Measurements from ENCODE around the gene GGACT.

The GGACT gene

DNA sequence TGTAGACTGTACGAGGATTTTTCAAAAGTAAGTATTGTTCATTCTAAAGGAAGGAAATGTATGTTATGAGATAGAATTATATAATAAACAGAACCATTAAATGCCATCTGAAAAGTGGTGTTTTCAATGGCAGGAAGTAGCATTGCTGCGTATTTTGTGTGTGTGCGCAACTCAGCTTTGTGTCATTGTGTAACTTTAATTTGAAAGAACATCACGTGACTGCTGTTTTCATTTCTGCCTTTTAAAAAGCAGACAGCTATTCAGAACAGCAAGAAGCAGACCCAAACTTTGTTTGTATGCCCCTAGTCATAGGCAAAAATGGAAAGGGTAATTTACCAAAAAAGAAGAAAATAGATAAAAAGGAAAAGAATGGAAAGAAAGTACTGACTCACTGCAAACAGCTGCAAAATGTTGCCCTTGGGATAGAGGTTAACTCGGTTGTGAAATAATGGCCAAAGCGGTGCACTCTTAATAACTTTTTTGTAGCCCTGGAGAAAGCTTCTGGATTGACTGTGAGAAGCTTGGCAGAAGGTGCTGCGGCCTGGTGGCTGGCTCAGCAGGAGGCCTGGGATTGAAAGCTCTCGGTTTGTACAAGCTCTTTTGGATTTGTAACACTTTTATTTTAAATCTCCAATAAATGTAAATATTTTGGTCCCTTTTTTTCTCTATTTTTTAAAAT lies 97.3 kb downstream of the GGACT start:
- H3K36me3 ChIP-seq (ENCODE audit: insufficient read depth, low read length): no peaks in the 10 kb centered on the region
- no peaks in the 10 kb centered on the region for H3K79me2 ChIP-seq (ENCODE audit: control insufficient read depth, insufficient read depth, low read length, unreplicated experiment)
- no peak overlapping the region for H3K27ac ChIP-seq (ENCODE audit: low read depth, low read length)
- peaks cover 7% of the 10 kb centered on the region for H3K4me1 ChIP-seq (ENCODE audit: control insufficient read depth, insufficient read depth, low read length, unreplicated experiment)
- no peak overlapping the region for H2AFZ ChIP-seq (ENCODE audit: low read length, unreplicated experiment)
- no peak overlapping the region for H3K4me3 ChIP-seq (ENCODE audit: low read depth, low read length)
- no peaks in the 10 kb centered on the region for H3K27me3 ChIP-seq (ENCODE audit: insufficient read depth, low read length)

DNA sequence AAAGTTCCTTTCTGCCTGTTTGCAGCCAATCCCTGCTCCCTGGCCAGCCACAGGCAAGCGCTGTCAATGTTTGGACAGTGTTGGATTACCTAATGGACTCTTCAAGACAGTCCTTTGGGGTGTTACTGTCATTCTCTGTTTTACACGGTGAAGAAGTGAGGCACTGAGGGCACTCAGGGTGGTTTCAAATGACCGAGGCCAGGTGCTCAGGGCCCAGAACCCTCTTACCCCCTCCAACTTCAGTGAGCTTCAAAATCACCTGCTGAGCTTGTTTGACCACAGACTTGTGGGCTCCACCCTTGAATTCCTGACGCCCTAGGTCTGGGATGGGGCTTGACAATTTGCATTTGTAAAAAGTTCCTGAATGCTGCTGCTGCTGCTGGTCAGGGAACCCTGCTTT lies 97.9 kb downstream of the GGACT start:
- Histone ChIP-seq H3K27me3 (ENCODE audit: insufficient read depth, low read length) (no peaks in the 10 kb centered on the region), H3K27ac (ENCODE audit: low read depth, low read length) (no peak overlapping the region), H3K36me3 (ENCODE audit: insufficient read depth, low read length) (no peaks in the 10 kb centered on the region), H3K4me3 (ENCODE audit: low read depth, low read length) (no peak overlapping the region), H2AFZ (ENCODE audit: low read length, unreplicated experiment) (no peak overlapping the region), H3K79me2 (ENCODE audit: control insufficient read depth, insufficient read depth, low read length, unreplicated experiment) (no peaks in the 10 kb centered on the region), H3K4me1 (ENCODE audit: control insufficient read depth, insufficient read depth, low read length, unreplicated experiment) (peaks cover 7% of the 10 kb centered on the region)

DNA sequence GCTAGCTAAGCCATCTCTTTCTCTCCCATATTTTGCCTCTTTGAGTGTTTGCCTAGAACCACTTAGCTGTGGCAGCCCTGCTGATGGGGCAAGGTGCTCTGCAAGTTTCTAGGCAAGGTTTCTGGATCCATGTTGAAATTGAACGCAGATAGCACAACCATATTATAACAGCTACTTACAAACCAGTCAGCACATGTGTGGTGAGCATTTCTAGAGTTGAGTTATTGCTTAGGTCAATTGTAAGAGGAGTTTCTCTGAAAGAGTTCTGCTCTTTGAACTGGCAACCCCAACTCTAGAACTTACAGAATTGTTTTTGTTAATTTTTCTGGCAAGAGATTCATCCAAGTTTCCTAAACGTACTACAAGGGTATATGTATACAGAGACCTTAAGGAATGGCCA lies 103.3 kb downstream of the GGACT start:
- Histone ChIP-seq H3K36me3 (ENCODE audit: insufficient read depth, low read length) (no peaks in the 10 kb centered on the region), H3K27ac (ENCODE audit: low read depth, low read length) (no peak overlapping the region)

DNA sequence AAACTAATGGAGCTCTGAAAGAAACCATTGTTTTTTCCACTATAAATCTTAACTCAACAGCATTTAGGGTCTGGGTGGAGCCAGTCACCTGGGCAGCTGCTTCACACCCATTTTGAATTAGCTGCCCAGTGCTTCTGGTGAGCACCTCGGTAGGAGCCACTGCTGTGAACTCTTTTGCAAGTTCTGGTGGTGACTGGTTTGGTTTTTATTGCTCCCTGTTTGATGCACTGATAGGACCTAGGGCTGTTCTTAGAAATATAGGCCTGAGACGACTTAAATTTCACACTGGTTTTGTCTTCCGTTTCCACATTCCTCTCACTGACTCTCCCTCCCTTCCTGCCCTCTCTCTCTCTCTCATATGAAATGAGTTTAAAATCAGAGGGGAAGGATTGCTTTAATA lies 103.9 kb downstream of the GGACT start:
- Histone ChIP-seq H3K27ac (ENCODE audit: low read depth, low read length) (no peak overlapping the region), H2AFZ (ENCODE audit: low read length, unreplicated experiment) (no peak overlapping the region)

More for the DNA sequence above, 103.3 kb downstream of the GGACT start:
- Histone ChIP-seq H3K27me3 (ENCODE audit: insufficient read depth, low read length) (no peaks in the 10 kb centered on the region), H3K4me3 (ENCODE audit: low read depth, low read length) (no peak overlapping the region), H3K79me2 (ENCODE audit: control insufficient read depth, insufficient read depth, low read length, unreplicated experiment) (no peaks in the 10 kb centered on the region), H2AFZ (ENCODE audit: low read length, unreplicated experiment) (no peak overlapping the region), H3K4me1 (ENCODE audit: control insufficient read depth, insufficient read depth, low read length, unreplicated experiment) (no peaks in the 10 kb centered on the region)

DNA sequence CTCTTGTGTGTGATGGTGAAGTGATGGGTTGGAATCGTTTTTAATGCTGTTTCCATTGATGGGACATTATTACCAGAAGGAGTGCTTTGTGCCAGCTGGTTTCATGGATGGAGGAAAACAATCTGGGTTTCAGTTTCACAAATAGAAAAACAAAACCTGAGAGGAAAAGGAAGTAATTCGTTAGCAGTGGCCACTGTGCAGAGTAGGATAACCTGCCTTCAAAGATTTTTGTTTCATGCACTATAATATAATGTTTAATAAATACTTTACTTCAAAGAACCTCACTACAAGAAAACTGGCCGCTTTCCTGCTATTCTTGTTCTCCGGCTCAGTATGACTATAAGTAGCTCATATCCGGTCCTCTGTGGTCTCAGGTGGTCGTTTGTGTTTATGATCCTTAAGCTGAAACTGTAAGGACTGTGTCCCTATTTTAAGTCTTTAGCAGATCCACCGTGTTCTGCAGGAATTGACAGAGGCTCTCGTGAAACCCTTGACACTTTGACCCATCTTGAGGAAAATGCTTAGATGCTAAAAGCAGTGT lies 104.7 kb downstream of the GGACT start:
- H3K27ac ChIP-seq (ENCODE audit: low read depth, low read length): no peak overlapping the region
- H3K4me1 ChIP-seq (ENCODE audit: control insufficient read depth, insufficient read depth, low read length, unreplicated experiment): no peaks in the 10 kb centered on the region
- H3K79me2 ChIP-seq (ENCODE audit: control insufficient read depth, insufficient read depth, low read length, unreplicated experiment): no peaks in the 10 kb centered on the region
- no peaks in the 10 kb centered on the region for H3K27me3 ChIP-seq (ENCODE audit: insufficient read depth, low read length)
- no peak overlapping the region for H2AFZ ChIP-seq (ENCODE audit: low read length, unreplicated experiment)
- H3K4me3 ChIP-seq (ENCODE audit: low read depth, low read length): no peak overlapping the region
- no peaks in the 10 kb centered on the region for H3K36me3 ChIP-seq (ENCODE audit: insufficient read depth, low read length)

More for the DNA sequence above, 103.9 kb downstream of the GGACT start:
- Histone ChIP-seq H3K79me2 (ENCODE audit: control insufficient read depth, insufficient read depth, low read length, unreplicated experiment) (no peaks in the 10 kb centered on the region), H3K36me3 (ENCODE audit: insufficient read depth, low read length) (no peaks in the 10 kb centered on the region), H3K4me3 (ENCODE audit: low read depth, low read length) (no peak overlapping the region), H3K27me3 (ENCODE audit: insufficient read depth, low read length) (no peaks in the 10 kb centered on the region), H3K4me1 (ENCODE audit: control insufficient read depth, insufficient read depth, low read length, unreplicated experiment) (no peaks in the 10 kb centered on the region)

DNA sequence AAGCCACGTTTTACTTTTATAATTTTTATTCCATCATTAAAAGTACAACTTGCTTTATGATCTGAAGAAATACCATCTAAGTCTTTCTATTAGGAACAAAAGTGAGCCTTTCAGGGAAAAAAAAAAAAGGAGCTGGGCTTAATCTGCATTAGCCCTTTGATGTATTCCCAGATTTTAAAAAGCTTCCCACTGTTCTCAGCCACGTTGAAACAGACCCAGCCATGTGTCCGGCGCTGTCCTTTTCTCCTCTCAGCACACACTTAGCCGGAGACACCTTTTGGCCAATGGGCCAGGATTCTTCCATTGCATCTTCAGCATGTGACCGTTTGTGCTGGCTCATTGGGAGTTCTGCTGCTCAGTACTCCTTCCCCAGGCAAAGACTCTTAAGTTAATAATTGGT lies 105.5 kb downstream of the GGACT start:
- Histone ChIP-seq H3K79me2 (ENCODE audit: control insufficient read depth, insufficient read depth, low read length, unreplicated experiment) (no peaks in the 10 kb centered on the region), H3K4me1 (ENCODE audit: control insufficient read depth, insufficient read depth, low read length, unreplicated experiment) (no peaks in the 10 kb centered on the region), H3K27me3 (ENCODE audit: insufficient read depth, low read length) (no peaks in the 10 kb centered on the region), H3K27ac (ENCODE audit: low read depth, low read length) (no peak overlapping the region), H3K36me3 (ENCODE audit: insufficient read depth, low read length) (no peaks in the 10 kb centered on the region), H3K4me3 (ENCODE audit: low read depth, low read length) (no peak overlapping the region), H2AFZ (ENCODE audit: low read length, unreplicated experiment) (no peak overlapping the region)

DNA sequence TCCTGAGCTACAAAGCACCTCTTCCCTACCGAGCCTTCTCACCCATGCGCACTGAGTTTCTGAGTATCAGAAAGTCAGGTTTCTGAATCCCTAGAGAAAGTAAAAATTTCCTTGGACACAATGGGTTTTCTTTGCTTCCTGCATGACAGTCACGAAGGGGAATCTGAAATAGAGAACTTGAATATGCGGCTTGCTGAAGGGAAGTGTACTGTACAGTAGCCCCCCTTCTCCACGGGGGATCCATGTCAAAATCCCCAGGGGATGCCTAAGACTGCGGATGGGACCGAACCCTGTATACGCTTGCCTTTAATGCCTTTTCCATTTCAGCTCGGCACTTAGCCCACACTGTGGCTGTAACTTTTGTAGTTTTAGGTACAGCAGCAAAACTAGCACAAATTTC lies 107.9 kb downstream of the GGACT start:
- H3K79me2 ChIP-seq (ENCODE audit: control insufficient read depth, insufficient read depth, low read length, unreplicated experiment): no peaks in the 10 kb centered on the region
- no peak overlapping the region for H3K4me3 ChIP-seq (ENCODE audit: low read depth, low read length)
- no peaks in the 10 kb centered on the region for H3K4me1 ChIP-seq (ENCODE audit: control insufficient read depth, insufficient read depth, low read length, unreplicated experiment)
- no peak overlapping the region for H2AFZ ChIP-seq (ENCODE audit: low read length, unreplicated experiment)
- no peaks in the 10 kb centered on the region for H3K27me3 ChIP-seq (ENCODE audit: insufficient read depth, low read length)
- no peaks in the 10 kb centered on the region for H3K36me3 ChIP-seq (ENCODE audit: insufficient read depth, low read length)
- H3K27ac ChIP-seq (ENCODE audit: low read depth, low read length): no peak overlapping the region
